GM11168 (cell line): ENCODE data around the gene EVC.
"Not testable (repeated sequence)": the region's sequence is repeated elsewhere in the genome, so short reads cannot be mapped to it uniquely, and the experiment has no call there.

ENCODE experiments used
- in situ Hi-C: fragments of 300-500 bp; cut with MboI; formaldehyde crosslinking; loops from one replicate; pipeline ENCODE4 v1.12.0; 2022; ENCODE audit warnings: low sequenced_read_pairs; ENCODE audit not compliant: unreplicated experiment

The EVC gene

GRCh38 chr4:5728412-5728811 is 17.4 kb downstream of the EVC start:
- in situ Hi-C loops, result not testable (repeated sequence)

DNA sequence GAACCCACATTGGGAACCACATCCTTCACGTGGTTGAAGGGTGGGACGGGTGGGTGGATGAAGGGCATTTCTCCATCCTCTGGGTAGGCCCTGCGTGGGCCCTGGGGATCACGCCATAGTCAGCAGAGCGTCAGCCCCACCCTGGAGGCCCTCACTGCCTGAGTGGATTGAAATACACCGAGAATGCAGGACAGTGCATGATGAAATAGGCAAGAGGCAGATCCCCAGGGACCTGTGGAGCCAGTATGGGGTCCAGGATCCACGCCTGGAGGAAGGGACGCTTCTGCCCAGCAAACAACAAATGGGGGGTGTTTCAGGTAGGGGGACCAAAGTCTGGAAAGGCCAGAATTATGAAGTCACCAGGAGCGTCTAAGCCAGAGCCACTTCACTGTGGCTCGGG is 19.4 kb downstream of the EVC start:
- in situ Hi-C loops, result no loop called here

- in situ Hi-C loops, result no loop called here
Observed at GRCh38 chr4:5730993-5731990, 20.3 kb downstream of the EVC start.

DNA sequence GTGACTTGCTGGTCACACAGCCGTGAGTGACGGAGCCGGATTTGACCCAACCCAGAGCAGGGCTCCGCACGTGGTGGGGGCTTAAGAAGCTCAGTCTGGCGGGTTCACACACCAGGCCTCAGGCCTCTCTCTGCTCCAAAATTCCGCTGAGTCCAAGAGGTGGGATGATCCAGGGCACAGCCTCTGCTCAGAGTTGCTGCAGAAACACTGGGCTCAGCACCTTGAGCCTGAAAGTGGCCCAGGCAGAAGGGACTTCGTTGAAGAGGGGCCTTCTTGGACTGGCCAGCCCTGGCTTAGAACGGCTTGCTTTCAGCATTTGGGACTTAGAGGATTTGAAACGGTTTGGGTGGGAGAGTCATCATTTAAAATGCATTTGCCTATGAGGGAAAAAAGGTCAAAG is 21.2 kb downstream of the EVC start:
- in situ Hi-C loops, result no loop called here

DNA sequence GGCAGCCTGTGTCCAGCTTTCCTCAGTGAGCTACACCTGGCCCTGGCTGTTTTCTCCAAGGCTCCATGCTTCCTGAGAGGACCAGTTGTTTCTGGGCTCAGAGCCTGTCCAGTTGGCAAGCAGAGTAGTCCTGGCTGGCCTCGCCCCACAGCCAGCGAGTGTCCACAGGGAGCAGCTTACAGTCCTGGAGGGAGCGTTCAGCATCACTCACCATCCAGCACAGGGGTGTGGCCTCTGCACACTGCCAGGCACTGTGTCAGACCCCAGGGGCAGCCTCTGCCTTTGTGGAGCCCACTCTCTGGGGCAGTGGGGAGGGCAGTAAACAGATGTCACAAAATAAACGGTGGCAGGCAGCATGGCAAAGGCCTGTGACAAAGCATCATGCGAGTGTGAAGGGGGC is 23.9 kb downstream of the EVC start:
- in situ Hi-C loops, result no loop called here

DNA sequence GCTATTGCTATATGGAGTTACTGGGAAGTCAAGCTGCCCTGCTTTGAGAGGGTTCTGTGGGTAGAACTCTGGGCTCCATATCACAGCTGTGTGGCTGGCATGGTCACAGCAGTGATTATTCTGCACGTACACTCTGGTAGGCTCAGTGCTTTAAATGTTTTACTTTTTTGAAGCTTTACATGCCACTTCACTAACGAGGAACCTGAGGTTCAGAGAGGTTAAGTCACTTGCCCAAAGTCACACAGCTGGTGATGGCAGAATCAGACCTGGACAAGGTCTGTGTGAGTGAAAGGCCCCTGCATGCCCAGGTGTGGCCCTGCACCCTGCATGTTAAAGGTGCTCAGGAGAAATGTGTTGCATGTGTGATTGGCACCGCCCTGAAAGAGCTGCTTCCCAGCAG is 24.5 kb downstream of the EVC start:
- in situ Hi-C loops, result no loop called here

GRCh38 chr4:5738061-5738460 is 27.1 kb downstream of the EVC start:
- in situ Hi-C loops, result no loop called here

- in situ Hi-C loops, result no loop called here
Observed at GRCh38 chr4:5742388-5742787, 31.4 kb downstream of the EVC start.

- in situ Hi-C loops, result no loop called here
Observed at GRCh38 chr4:5742968-5743367, 32.0 kb downstream of the EVC start.

- in situ Hi-C loops, result no loop called here
Observed at GRCh38 chr4:5746250-5746649, 35.2 kb downstream of the EVC start.

GRCh38 chr4:5746829-5747737 is 36.1 kb downstream of the EVC start:
- in situ Hi-C loops, result no loop called here

GRCh38 chr4:5747738-5748375 is 36.9 kb downstream of the EVC start:
- in situ Hi-C loops, result no loop called here

DNA sequence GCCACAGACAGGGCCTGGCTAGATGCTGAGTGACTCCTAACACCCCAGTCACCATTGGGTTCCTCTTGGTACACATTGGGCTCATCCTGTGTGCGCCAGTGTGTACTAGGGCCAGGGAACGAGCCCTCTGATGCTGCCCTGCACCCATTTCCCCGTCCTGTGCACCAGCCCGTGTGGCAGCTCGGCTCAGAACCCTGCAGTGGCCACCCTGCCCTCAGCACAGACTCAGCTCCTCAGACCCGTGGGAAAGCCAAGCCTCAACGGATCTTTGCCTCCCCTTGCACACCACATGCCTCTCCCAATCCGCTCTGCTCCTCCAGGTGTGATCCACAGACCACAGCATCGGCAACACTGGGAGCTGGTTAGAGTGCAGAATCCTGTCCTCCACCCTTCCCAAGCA is 38.6 kb downstream of the EVC start:
- in situ Hi-C loops, result no loop called here

- in situ Hi-C loops, result no loop called here
Observed at GRCh38 chr4:5750052-5750945, 39.3 kb downstream of the EVC start.

GRCh38 chr4:5750946-5751665 is 40.1 kb downstream of the EVC start:
- in situ Hi-C loops, result no loop called here

DNA sequence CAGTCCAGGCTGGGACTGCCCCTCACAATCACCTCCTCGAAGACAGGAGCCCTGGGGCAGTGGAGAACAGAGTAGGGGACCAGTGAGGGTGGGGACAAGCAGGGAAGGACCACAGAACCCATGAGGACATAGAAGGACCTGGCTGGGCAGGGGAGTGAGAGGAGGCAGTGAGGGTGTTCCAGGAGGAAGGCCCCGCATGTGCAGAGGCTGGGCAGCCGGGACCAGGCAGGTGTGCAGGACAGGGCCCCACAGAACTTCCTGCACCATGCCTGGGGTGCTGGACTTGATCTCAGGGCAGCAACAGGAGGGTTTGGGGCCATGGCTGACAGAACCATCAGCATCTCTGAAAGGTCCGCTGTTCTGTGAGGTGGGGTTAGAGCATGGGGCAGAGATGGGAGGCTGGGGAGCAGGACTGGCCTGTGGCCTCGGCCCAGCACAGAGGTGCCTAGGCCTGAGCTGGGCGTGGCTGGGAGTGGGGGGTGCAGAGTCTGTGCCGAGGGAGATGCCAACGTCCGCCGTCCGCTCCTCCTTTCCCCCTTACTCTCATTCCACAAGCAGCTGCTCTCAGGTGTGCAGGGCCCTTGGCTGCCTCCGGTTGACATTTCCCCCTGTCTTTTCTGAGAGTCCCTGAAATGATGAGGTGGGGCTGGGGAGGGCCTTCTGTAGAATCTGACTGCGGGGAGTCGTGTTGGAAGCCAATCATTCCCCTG is 40.8 kb downstream of the EVC start:
- in situ Hi-C loops, result no loop called here

DNA sequence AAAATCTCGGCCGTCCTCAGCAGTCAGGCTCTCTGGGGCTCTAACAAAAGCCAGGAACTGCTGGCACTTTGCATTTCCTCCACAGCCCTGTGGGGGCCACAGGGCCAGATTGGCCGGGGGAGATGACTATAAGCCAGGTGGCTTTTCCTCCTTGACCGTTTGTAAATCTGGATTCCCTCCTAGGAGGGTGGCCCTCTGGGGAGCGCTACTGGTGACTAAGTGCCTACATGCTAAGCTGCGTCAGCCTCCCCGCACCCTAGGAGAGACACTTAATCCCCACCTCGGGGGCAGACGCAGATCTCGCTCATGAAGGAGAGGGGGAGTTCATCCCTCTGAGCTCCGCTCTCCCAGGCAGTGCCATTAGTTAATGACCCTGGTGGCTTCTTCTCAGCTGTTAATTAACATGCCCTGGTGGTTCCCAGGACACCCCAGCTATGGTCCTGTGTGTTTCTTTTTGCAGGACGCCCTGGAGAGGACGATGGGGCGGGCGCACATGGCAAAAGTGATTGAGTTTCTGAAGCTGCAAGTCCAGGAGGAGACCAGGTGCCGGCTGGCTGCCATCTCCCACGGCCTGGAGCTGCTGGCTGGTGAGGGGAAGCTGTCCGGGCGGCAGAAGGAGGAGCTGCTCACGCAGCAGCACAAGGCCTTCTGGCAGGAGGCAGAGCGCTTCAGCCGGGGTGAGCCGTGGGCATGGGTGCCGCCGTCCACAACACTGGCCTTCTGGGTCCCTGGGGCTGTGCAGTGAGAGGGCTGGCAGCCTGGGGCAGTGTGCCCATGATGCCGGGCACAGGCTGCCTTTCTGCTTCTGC is 41.6 kb downstream of the EVC start:
- in situ Hi-C loops, result no loop called here

DNA sequence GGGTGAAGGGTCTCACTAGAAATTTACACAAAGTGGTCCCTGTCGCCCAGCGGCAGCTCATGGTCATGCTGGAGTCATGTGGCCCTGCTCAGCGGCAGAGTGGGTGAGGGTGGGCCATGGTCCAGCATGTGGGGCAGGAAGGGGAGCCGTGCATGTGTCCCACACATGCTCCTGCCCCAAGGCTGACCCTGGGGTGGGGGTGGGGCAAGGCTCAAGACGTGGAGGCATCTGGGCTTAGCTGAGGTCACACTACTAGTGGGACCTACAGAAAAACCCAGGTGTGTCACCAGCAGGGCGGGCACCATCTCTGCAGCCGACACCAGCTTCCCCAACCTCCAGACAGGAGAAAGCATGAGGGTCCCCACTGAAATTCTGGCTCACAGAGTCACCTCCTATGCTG is 42.4 kb downstream of the EVC start:
- in situ Hi-C loops, result no loop called here
